ENCODE results near the gene EPN2.
"Not testable (repeated sequence)": the region's sequence is repeated elsewhere in the genome, so short reads cannot be mapped to it uniquely, and the experiment has no call there.

DNA sequence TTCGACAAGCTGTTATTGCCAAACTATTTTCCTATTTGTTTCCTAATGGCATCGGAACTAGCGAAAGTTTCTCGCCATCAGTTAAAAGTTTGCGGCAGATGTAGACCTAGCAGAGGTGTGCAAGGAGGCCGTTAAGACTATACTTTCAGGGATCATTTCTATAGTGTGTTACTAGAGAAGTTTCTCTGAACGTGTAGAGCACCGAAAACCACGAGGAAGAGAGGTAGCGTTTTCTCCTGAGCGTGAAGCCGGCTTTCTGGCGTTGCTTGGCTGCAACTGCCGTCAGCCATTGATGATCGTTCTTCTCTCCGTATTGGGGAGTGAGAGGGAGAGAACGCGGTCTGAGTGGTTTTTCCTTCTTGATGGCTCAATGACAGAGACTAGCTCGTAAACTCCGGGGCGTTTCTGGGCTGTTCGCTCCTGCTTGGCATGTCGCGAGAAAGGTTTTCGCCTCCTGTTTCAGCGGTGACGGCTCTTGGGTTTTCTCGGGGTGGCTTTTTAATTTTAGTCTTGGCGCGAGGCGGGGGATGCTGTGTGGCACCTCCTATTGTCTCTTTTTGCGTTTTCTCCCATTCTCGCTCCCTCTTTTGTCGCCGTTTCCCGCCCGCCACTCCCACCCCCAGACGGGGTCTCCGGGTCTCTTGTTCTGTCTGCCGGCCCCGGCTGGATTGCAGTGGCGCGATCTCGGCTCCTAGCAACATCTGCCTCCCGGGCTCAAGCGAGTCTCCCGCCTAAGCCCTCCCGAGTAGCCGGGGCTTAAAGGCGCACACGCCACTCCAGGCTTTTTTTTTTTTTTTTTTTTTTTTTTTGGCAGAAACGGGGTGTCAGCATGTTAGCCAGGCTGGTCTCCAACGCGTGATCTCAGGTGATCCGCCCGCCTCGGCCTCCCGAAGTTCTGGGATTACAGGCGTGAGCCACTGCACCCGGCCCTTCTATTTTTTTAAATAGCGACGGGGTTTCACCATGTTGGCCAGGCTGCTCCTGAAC is 49.0 kb upstream of the EPN2 start:
- not testable (repeated sequence) for TF ChIP-seq CTCF, POLR2A (IDR thresholded peaks at IDR 0.05)
